Measurements from ENCODE around the gene POPDC2.

- no peak for TF ChIP-seq CTCF (IDR thresholded peaks at IDR 0.05; ENCODE audit: insufficient read depth, low read depth, low read length)
- TF ChIP-seq EZH2 (IDR thresholded peaks at IDR 0.05; ENCODE audit: insufficient read depth, low read length): no peak
These were observed 10.6 kb downstream of the POPDC2 start for GRCh38 chr3:119649761-119650160.

All from astrocyte (in vitro differentiated cells and primary cell).